ENCODE results near the gene ZNF385B. TPM values are rescaled to one million over a fixed set of nuclear protein-coding genes. Genes with fewer than 3 reads are reported as not detected.

ZNF385B gene
- total RNA-seq, 1 donor from 2014 or later: 1.0 TPM

- H3K4me1 ChIP-seq (ENCODE audit: control insufficient read depth in 3 of 3, insufficient read depth in 3 of 3, low read length in 3 of 3): no peaks in the 10 kb centered on the region
Observed at GRCh38 chr2:179518830-179519229, 342.6 kb downstream of the ZNF385B start.

GRCh38 chr2:179513181-179513580 lies 348.2 kb downstream of the ZNF385B start:
- no peak overlapping the region for H3K4me3 ChIP-seq (ENCODE audit: low read length in 3 of 3)
- peaks cover 0 to 4% (median 0%) of the 10 kb centered on the region in 3 donors for H3K9me3 ChIP-seq (ENCODE audit: control insufficient read depth in 3 of 3, low read length in 3 of 3)
- no peaks in the 10 kb centered on the region for H3K4me1 ChIP-seq (ENCODE audit: control insufficient read depth in 3 of 3, insufficient read depth in 3 of 3, low read length in 3 of 3)
- H3K36me3 ChIP-seq (ENCODE audit: control insufficient read depth in 3 of 3, insufficient read depth in 3 of 3, low read length in 3 of 3): peaks cover 0 to 4% (median 0%) of the 10 kb centered on the region in 3 donors
- H3K9ac ChIP-seq (ENCODE audit: low read depth in 1 of 3, low read length in 3 of 3): no peak overlapping the region
- no peaks in the 10 kb centered on the region for H3K27me3 ChIP-seq (ENCODE audit: control insufficient read depth in 3 of 3, insufficient read depth in 3 of 3, low read length in 3 of 3)
- H3K27ac ChIP-seq (ENCODE audit: low read depth, low read length): no peak overlapping the region

More at GRCh38 chr2:179518830-179519229, 342.6 kb downstream of the ZNF385B start:
- peaks cover 0 to 3% (median 0%) of the 10 kb centered on the region in 3 donors for H3K36me3 ChIP-seq (ENCODE audit: control insufficient read depth in 3 of 3, insufficient read depth in 3 of 3, low read length in 3 of 3)
- H3K4me3 ChIP-seq (ENCODE audit: low read length in 3 of 3): no peak overlapping the region
- no peak overlapping the region for H3K9ac ChIP-seq (ENCODE audit: low read depth in 1 of 3, low read length in 3 of 3)
- no peak overlapping the region for H3K27ac ChIP-seq (ENCODE audit: low read depth, low read length)
- H3K9me3 ChIP-seq (ENCODE audit: control insufficient read depth in 3 of 3, low read length in 3 of 3): peaks cover 0 to 3% (median 0%) of the 10 kb centered on the region in 3 donors
- H3K27me3 ChIP-seq (ENCODE audit: control insufficient read depth in 3 of 3, insufficient read depth in 3 of 3, low read length in 3 of 3): no peaks in the 10 kb centered on the region

GRCh38 chr2:179512281-179513035 lies 349.0 kb downstream of the ZNF385B start:
- peaks cover 0 to 4% (median 0%) of the 10 kb centered on the region in 3 donors for H3K36me3 ChIP-seq (ENCODE audit: control insufficient read depth in 3 of 3, insufficient read depth in 3 of 3, low read length in 3 of 3)
- no peaks in the 10 kb centered on the region for H3K27me3 ChIP-seq (ENCODE audit: control insufficient read depth in 3 of 3, insufficient read depth in 3 of 3, low read length in 3 of 3)
- H3K27ac ChIP-seq (ENCODE audit: low read depth, low read length): no peak overlapping the region
- no peak overlapping the region for H3K4me3 ChIP-seq (ENCODE audit: low read length in 3 of 3)
- H3K9ac ChIP-seq (ENCODE audit: low read depth in 1 of 3, low read length in 3 of 3): no peak overlapping the region
- H3K9me3 ChIP-seq (ENCODE audit: control insufficient read depth in 3 of 3, low read length in 3 of 3): peaks cover 0 to 4% (median 0%) of the 10 kb centered on the region in 3 donors
- no peaks in the 10 kb centered on the region for H3K4me1 ChIP-seq (ENCODE audit: control insufficient read depth in 3 of 3, insufficient read depth in 3 of 3, low read length in 3 of 3)

DNA sequence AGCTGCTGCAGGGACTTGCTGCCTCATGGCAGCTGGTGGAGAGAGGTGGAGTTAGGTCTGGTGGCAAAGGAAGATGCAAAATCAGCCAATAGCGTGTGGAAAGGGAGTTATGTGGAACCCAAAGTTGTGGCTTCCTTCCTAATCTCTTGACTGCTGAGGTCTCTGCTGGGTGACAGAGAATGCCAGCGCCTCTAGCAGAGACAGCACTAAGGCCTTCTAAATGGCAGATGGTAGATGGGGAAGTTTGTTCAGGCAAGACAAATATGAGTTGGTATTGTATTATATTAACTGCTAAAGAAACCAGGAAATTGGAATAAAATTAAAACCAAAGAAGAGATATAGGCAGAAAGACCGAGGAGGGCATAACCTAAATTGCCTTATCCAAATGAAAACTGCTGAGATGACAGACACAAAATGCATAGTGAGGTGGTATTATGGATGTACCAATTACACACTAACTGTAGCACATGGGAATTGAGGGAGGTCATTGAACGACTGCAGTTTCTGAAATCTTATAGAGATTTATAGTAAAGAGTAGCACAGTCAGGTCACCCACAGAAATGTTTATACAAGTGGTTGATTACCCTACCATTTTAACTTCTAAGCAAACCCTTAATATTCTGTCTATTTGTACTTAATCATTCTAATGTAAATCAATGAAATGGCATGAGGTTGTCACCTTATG lies 350.2 kb downstream of the ZNF385B start:
- Histone ChIP-seq H3K36me3 (ENCODE audit: control insufficient read depth in 3 of 3, insufficient read depth in 3 of 3, low read length in 3 of 3) (peaks cover 0 to 4% (median 0%) of the 10 kb centered on the region in 3 donors), H3K27me3 (ENCODE audit: control insufficient read depth in 3 of 3, insufficient read depth in 3 of 3, low read length in 3 of 3) (no peaks in the 10 kb centered on the region), H3K27ac (ENCODE audit: low read depth, low read length) (no peak overlapping the region), H3K9me3 (ENCODE audit: control insufficient read depth in 3 of 3, low read length in 3 of 3) (peaks cover 0 to 4% (median 0%) of the 10 kb centered on the region in 3 donors), H3K4me1 (ENCODE audit: control insufficient read depth in 3 of 3, insufficient read depth in 3 of 3, low read length in 3 of 3) (no peaks in the 10 kb centered on the region), H3K4me3 (ENCODE audit: low read length in 3 of 3) (no peak overlapping the region), H3K9ac (ENCODE audit: low read depth in 1 of 3, low read length in 3 of 3) (no peak overlapping the region)

DNA sequence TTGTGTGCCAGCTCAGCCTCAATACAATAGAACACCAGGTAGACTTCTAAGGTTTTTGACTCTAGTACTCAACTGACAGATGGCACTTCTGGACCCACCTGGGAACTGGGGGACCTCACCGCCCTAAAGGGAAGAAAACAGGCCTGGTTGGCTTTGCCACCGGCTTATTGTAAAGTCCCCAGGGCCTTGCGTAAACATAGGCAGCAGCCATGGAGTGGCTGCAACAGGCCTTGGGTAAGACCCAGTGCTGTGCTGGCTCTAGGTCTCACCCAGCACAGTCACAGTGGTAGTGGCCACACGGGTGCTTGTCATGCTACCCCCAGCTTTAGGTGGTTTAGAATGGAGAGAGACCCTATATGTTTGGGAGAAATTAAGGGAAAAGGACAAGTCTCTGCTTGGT lies 366.1 kb downstream of the ZNF385B start:
- no peak overlapping the region for H3K4me3 ChIP-seq (ENCODE audit: low read length in 3 of 3)
- no peaks in the 10 kb centered on the region for H3K9me3 ChIP-seq (ENCODE audit: control insufficient read depth in 3 of 3, low read length in 3 of 3)
- H3K9ac ChIP-seq (ENCODE audit: low read depth in 1 of 3, low read length in 3 of 3): no peak overlapping the region
- H3K4me1 ChIP-seq (ENCODE audit: control insufficient read depth in 3 of 3, insufficient read depth in 3 of 3, low read length in 3 of 3): no peaks in the 10 kb centered on the region
- no peaks in the 10 kb centered on the region for H3K36me3 ChIP-seq (ENCODE audit: control insufficient read depth in 3 of 3, insufficient read depth in 3 of 3, low read length in 3 of 3)
- H3K27ac ChIP-seq (ENCODE audit: low read depth, low read length): no peak overlapping the region
- no peaks in the 10 kb centered on the region for H3K27me3 ChIP-seq (ENCODE audit: control insufficient read depth in 3 of 3, insufficient read depth in 3 of 3, low read length in 3 of 3)

DNA sequence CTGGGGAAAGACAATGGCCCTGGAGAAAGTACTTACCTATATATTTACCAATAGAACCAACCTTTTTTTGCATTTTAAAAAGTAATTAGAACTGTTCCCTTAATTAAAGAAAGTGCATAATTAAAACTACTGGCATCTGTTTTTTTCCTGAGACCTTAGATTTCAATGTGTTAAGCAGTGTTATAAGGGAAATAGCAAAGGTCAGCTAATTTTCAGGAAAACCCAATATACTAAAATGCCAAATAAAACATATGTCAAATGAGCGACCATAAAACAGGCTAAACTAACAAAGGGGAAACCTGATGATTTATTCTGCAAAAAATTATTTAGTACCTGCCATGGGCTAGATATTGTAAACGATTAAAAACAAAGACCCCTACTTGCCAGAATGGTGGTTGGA lies 372.8 kb downstream of the ZNF385B start:
- Histone ChIP-seq H3K36me3 (ENCODE audit: control insufficient read depth in 3 of 3, insufficient read depth in 3 of 3, low read length in 3 of 3) (no peaks in the 10 kb centered on the region), H3K27me3 (ENCODE audit: control insufficient read depth in 3 of 3, insufficient read depth in 3 of 3, low read length in 3 of 3) (no peaks in the 10 kb centered on the region), H3K27ac (ENCODE audit: low read depth, low read length) (no peak overlapping the region), H3K4me3 (ENCODE audit: low read length in 3 of 3) (no peak overlapping the region), H3K9ac (ENCODE audit: low read depth in 1 of 3, low read length in 3 of 3) (no peak overlapping the region), H3K9me3 (ENCODE audit: control insufficient read depth in 3 of 3, low read length in 3 of 3) (no peaks in the 10 kb centered on the region), H3K4me1 (ENCODE audit: control insufficient read depth in 3 of 3, insufficient read depth in 3 of 3, low read length in 3 of 3) (peaks cover 0 to 4% (median 0%) of the 10 kb centered on the region in 3 donors)

DNA sequence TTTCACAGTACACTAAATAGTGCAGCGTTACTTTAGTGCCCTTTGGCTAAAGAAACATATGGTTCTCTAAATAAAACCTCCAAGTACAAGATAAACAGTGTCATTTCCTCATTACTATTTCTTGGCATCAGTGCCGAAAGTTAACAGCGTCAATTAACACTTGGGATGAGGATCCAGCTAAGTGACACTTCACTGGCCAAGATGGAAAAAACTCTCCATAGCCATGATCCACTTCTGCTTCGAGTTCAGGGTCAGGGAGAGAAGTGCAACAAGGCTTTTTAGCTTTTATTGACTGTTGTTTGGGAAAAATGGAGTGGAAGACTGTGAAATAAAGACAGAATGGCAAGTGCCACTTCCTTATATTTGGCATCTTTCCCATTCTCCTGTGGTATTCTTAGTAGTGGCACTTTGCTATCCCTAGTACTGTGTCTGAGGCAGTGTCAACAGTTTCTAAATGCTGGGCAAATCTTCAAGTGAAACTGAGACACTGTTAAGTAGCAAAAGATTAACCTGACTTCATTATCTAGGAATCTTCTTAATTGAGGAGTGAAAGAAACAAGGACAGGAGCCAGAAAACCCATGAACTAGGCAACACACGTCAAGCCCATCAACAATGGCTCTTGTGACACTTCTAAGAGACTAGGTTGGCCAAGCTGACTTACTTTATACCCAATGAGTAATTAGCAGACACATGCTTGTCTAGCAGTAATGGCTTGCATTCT lies 374.2 kb downstream of the ZNF385B start:
- Histone ChIP-seq H3K27me3 (ENCODE audit: control insufficient read depth in 3 of 3, insufficient read depth in 3 of 3, low read length in 3 of 3) (no peaks in the 10 kb centered on the region), H3K9ac (ENCODE audit: low read depth in 1 of 3, low read length in 3 of 3) (no peak overlapping the region), H3K27ac (ENCODE audit: low read depth, low read length) (no peak overlapping the region), H3K9me3 (ENCODE audit: control insufficient read depth in 3 of 3, low read length in 3 of 3) (no peaks in the 10 kb centered on the region), H3K36me3 (ENCODE audit: control insufficient read depth in 3 of 3, insufficient read depth in 3 of 3, low read length in 3 of 3) (no peaks in the 10 kb centered on the region), H3K4me3 (ENCODE audit: low read length in 3 of 3) (no peak overlapping the region), H3K4me1 (ENCODE audit: control insufficient read depth in 3 of 3, insufficient read depth in 3 of 3, low read length in 3 of 3) (peaks cover 0 to 4% (median 0%) of the 10 kb centered on the region in 3 donors)

DNA sequence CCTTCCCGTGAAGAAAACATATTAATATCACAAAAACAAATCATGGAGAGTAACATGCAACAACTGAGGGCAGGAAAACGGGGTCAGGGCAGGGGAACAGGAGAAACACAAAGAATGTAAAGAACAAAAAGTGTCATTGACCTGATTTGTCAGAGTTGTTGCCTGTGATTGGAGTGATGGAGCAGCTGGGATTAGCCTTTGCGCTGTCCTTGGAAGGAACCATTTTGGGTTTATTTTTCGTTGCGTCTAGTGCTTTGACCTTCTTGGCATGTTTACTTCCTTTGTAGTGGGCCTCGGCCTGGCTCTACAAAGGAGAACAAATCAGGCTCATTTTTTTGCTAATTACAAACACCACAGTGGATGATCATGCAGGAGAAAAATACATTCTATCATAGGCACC lies 378.3 kb downstream of the ZNF385B start:
- no peaks in the 10 kb centered on the region for H3K9me3 ChIP-seq (ENCODE audit: control insufficient read depth in 3 of 3, low read length in 3 of 3)
- no peaks in the 10 kb centered on the region for H3K27me3 ChIP-seq (ENCODE audit: control insufficient read depth in 3 of 3, insufficient read depth in 3 of 3, low read length in 3 of 3)
- peaks cover 0 to 4% (median 0%) of the 10 kb centered on the region in 3 donors for H3K4me1 ChIP-seq (ENCODE audit: control insufficient read depth in 3 of 3, insufficient read depth in 3 of 3, low read length in 3 of 3)
- H3K27ac ChIP-seq (ENCODE audit: low read depth, low read length): no peak overlapping the region
- no peak overlapping the region for H3K9ac ChIP-seq (ENCODE audit: low read depth in 1 of 3, low read length in 3 of 3)
- no peak overlapping the region for H3K4me3 ChIP-seq (ENCODE audit: low read length in 3 of 3)
- no peaks in the 10 kb centered on the region for H3K36me3 ChIP-seq (ENCODE audit: control insufficient read depth in 3 of 3, insufficient read depth in 3 of 3, low read length in 3 of 3)

GRCh38 chr2:179479947-179480346 lies 381.5 kb downstream of the ZNF385B start:
- Histone ChIP-seq H3K27ac (ENCODE audit: low read depth, low read length) (no peak overlapping the region), H3K36me3 (ENCODE audit: control insufficient read depth in 3 of 3, insufficient read depth in 3 of 3, low read length in 3 of 3) (no peaks in the 10 kb centered on the region), H3K4me3 (ENCODE audit: low read length in 3 of 3) (no peak overlapping the region), H3K4me1 (ENCODE audit: control insufficient read depth in 3 of 3, insufficient read depth in 3 of 3, low read length in 3 of 3) (no peaks in the 10 kb centered on the region), H3K9ac (ENCODE audit: low read depth in 1 of 3, low read length in 3 of 3) (no peak overlapping the region), H3K9me3 (ENCODE audit: control insufficient read depth in 3 of 3, low read length in 3 of 3) (no peaks in the 10 kb centered on the region), H3K27me3 (ENCODE audit: control insufficient read depth in 3 of 3, insufficient read depth in 3 of 3, low read length in 3 of 3) (no peaks in the 10 kb centered on the region)

- no peak overlapping the region for H3K27ac ChIP-seq (ENCODE audit: low read depth, low read length)
- H3K4me1 ChIP-seq (ENCODE audit: control insufficient read depth in 3 of 3, insufficient read depth in 3 of 3, low read length in 3 of 3): no peaks in the 10 kb centered on the region
- no peaks in the 10 kb centered on the region for H3K9me3 ChIP-seq (ENCODE audit: control insufficient read depth in 3 of 3, low read length in 3 of 3)
- H3K4me3 ChIP-seq (ENCODE audit: low read length in 3 of 3): no peak overlapping the region
- no peaks in the 10 kb centered on the region for H3K27me3 ChIP-seq (ENCODE audit: control insufficient read depth in 3 of 3, insufficient read depth in 3 of 3, low read length in 3 of 3)
- no peaks in the 10 kb centered on the region for H3K36me3 ChIP-seq (ENCODE audit: control insufficient read depth in 3 of 3, insufficient read depth in 3 of 3, low read length in 3 of 3)
- H3K9ac ChIP-seq (ENCODE audit: low read depth in 1 of 3, low read length in 3 of 3): no peak overlapping the region
Observed at GRCh38 chr2:179478771-179479170, 382.6 kb downstream of the ZNF385B start.
